Central memory CD4-positive, alpha-beta T cell (primary cell): Measurements from ENCODE around the gene ELN.
"Not testable (repeated sequence)": the region's sequence is repeated elsewhere in the genome, so short reads cannot be mapped to it uniquely, and the experiment has no call there.

Experiments used
- DNase-seq: peaks from one replicate; pipeline ENCODE4 v3.0.0; 2022

Gene ELN

GRCh38 chr7:74001150-74001494 is 26.9 kb upstream of the ELN start:
- no peak for DNase-seq

GRCh38 chr7:74002474-74003017 is 25.4 kb upstream of the ELN start:
- DNase-seq: no peak

DNA sequence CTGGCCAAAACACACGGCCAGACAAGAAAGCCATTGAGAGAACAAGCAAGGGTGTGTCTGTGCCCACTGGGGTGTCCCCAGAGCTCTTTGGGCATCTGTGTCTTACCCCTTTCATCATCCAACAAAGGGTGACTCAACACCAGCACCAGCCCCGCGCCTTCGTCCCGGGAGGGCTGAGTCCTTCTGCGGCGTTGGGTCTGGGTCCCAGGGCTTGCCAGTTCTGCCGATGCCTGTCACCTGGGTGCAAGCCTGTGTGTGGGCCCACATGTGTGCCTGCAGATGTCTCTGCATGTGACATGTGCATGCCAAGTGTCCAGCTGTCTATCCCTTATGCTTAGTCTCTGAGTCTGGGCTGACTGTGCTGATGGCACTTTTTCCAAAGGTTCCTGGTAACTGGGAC is 24.4 kb upstream of the ELN start:
- DNase-seq: no peak

DNA sequence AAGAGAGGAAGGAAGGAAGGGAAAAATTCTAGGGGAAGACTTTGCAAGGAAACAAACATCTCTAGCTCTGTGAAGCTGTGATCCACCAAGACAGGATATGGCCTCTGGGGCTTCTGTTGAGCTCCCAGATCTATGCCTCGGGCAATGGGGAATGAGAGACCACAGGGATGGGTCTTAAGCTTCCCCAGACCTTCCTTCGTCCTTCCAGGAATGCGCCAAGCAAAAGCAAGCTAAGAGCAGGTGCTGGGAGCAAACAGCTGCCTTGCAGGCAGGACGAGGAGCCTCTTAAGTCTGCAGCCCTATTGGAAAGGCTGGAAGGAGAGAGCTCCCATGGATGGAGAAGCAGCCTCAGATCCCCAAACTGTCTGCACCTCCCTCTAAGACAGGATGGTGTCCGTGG is 21.9 kb upstream of the ELN start:
- no peak for DNase-seq

DNA sequence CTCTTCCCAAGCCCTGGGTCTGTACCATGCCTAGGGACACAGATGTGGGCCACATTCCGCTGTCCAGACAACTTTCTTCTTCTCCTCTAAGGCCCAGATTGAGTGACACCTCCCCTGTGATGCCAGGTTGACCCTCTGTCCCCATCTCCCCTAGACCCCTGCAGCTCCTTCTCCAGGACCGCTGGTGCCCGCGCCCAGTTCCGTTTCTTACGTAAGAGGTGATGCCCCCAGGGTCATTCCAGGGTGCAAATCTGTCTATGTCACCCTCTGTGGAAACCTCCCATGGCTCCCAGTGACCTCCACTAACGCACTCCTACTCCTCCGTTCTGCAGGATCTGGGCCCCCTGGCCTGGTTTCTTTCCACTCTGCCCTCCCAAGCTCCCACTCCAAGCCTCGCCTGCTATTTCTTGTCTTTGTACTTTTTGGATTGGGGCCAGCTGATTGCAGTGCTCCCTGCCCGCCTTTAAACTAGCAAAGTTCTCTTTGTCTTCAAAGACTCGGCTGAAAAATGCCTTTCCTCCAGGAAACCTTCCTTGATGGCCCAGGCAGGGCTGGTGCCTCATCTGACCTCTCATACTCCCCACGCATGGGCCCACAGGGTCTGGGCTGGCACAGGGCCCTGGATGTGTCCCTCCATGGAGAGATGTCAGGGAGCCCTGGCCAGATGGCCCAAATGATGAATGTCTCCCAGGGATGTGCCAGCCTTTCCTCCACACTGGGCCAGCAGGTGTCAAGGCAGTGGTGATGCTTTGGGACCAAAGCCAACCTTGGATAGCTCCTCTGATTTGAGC is 21.3 kb upstream of the ELN start:
- no peak for DNase-seq

DNA sequence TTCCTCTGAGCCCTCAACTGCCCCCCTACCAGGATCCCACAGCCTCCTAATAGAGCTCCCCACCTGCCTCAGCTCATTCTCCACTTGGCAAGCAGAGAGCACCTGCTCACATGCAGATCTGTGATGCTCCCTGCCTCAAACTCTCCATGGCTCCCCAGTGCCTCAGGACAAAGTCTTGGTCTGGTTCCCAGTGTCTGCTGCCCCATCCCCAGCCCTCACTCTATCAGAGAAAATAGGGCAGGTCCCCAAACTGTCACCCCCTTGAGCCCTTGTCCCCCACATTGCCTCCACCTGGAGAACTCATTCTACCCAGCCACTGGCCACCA is 20.8 kb upstream of the ELN start:
- no peak for DNase-seq

GRCh38 chr7:74008687-74009086 is 19.3 kb upstream of the ELN start:
- DNase-seq: no peak

GRCh38 chr7:74009719-74010118 is 18.3 kb upstream of the ELN start:
- no peak for DNase-seq

DNA sequence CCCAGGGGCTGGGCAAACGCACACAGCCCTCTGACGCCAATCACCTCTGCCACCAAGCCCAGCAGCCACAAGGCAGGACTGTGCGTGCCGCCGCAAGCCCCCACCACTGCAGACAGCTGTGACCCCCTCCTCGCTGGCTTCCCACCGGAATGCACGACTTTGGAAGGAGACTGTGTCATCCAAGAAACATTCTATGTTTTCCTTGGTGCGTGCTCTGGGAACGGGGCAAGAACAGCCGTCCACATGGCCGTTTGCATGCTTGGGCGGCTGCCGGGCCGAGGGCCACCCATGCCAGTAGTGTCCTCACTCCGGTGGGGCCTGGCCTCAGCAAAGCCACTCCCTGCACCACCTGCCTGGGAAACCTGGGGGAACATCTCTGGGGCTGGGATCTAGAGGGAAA is 17.6 kb upstream of the ELN start:
- no peak for DNase-seq

DNA sequence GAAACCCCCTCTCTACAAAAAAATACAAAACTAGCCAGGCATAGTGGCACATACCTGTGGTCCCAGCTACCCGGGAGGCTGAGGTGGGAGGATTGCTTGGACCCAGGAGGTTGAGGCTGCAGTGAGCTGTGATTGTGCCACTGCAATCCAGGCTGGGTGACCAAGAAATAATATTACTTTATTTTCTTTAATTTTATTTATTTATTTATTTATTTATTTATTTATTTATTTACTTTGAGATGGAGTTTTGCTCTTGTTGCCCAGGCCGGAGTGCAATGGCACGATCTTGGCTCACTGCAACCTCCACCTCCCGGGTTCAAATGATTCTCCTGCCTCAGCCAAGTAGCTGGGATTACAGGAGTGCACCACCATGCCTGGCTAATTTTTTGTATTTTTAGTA is 16.6 kb upstream of the ELN start:
- not testable (repeated sequence) for DNase-seq

GRCh38 chr7:74012842-74013249 is 15.1 kb upstream of the ELN start:
- DNase-seq: no peak

DNA sequence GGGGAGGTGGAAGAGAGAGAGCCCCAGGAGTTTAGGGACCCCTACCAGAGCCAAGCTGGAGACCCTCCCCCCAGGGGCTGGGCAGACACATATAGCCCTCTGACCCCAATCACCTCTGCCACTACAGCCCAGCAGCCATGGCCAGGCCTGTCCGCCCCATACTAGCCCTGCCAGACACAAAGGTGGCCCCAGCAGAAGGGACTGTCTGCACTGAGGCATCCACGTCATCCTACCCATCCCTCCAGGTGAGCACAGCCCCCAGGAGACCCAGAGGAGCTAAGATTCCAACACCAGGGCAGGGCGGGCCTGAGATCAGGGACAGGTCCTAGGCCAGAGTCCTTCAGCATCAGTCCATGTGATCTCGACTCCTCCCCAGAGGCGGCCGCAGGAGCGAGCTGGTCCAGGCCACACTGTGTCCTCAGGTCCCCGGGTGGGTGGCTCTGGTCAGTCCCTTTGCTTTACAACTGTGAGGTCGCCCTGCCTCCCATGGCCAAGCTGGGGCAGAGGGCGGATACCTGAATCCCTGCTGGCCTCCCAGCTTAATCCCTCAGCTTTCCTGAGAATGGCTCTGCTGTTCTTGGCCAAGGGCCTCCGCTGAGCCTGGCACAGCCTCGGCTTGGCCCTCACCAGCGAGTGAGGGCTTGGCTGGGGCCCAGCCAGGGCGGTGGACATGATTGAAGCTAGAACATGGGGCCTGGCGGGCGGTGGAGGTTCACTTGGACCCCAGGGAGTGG is 14.3 kb upstream of the ELN start:
- DNase-seq: no peak

DNA sequence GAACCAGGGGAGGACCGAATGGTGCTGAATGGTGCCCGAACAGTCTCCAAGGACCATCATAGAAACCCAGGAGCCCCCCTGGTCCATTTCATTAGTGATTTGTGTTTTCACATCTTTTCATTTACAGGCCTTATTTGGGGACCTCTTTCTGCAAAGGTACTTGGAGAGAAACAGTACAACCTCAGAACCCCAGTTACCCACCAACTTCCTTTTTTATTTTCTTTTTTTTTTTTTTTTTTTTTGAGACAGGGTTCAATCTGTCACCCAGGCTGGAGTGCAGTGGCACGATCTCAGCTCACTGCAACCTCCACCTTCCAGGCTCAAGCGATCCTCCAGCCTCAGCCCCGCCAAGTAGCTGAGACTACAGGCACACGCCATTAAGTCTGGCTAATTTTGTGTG is 13.0 kb upstream of the ELN start:
- no peak for DNase-seq

GRCh38 chr7:74015670-74016069 is 12.3 kb upstream of the ELN start:
- no peak for DNase-seq

DNA sequence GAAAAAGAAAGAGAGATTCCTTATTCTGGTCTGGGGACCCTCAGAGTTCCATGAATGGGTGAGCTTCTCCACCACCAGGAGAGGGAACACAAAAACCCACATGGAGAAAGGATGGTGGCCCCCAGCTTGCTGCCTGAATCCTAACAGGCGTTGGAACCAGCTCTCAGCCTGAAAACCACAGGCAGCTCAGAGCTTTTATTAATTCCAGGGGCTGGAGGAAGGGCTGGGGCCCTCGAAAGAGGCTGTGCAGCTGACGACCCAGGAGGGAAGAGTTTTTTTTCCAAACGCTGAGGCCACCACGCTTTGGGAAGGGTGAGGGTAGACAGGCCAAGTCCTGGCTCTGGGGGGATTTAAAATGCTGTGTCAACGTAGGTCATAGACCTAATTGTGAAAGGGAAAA is 10.8 kb upstream of the ELN start:
- no peak for DNase-seq

- DNase-seq: no peak
Observed at GRCh38 chr7:74018246-74018895, 9.6 kb upstream of the ELN start.

GRCh38 chr7:74019149-74019548 is 8.8 kb upstream of the ELN start:
- DNase-seq: no peak

DNA sequence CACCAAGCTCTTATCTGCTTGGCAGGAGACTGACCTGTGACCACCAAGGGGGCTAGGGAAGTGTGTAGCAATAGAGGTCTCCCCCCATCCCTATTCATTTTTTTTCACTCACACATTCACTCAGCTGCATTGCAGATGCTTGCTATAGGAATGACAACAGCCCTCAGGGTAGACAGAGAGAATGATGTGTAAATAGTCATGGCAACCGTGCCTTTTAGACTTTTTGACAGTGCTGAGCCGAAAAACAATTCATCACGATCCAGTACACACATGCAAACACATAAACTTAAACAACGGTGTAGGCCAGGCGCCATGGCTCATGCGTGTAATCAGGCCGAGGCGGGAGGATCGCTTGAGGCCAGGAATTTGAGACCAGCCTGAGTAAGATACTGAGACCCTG is 7.6 kb upstream of the ELN start:
- no peak for DNase-seq

GRCh38 chr7:74021546-74022320 is 6.2 kb upstream of the ELN start:
- no peak for DNase-seq

- DNase-seq: no peak
Observed at GRCh38 chr7:74022507-74022906, 5.5 kb upstream of the ELN start.

GRCh38 chr7:74023092-74023536 is 4.9 kb upstream of the ELN start:
- no peak for DNase-seq

DNA sequence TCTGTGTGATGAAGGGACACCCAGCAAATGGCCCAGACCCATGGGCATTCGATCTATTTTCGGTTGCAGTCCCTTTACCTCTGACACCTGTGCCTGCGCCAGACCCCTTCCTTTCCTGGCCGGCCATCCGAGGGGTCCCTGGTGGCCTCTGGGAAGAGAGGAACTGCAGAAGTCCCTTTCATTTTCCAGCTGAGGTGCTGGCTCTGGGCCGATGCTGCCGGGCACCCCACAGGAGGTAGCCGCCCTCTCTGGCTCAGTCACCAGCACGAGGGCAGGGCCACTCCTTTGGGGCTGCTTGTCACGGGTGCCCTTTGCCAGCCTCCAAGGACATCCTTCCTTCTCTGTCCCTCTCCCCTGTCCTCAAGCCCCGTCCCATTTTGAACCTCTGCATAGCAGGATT is 4.2 kb upstream of the ELN start:
- DNase-seq: no peak

DNA sequence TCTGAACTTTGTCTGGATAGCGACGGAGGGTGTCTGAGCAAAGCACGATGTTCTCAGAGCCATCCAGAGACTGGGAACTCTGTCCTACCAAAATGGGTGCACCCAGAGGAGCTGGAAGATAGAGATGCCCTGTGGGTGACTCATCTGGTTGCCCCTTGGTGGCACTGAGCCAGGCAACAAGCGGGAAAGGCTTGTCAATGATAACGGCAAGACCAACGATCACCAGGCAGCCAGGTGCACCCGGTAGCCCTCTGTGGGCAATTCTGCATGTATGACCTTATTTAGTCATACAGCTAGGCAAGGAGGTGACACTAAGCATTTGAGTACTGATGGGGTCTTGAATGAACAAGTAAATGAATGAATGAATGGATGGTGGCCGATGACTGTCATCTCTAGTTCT is 2.8 kb upstream of the ELN start:
- no peak for DNase-seq
